Endothelial cell of umbilical vein (primary cell): Measurements from ENCODE around the gene SHISA8. TPM values are rescaled to one million over a fixed set of nuclear protein-coding genes. Genes with fewer than 3 reads are reported as not detected.

Source experiments
- BruUV-seq: library from RNA; stranded (reverse); fragments of 400-500 nt; replicated peaks from 2 replicates; lab custom pipeline; 2021; lab: Mats Ljungman, UMichigan
- CTCF ChIA-PET: fragments of 300-600, 350-600 bp; sonication (Branson Sonifier 250); formaldehyde crosslinking; loops from one replicate; lab custom pipeline; 2021; ENCODE audit warnings: antibody characterized with exemption, inconsistent platforms; lab: Charles Lee
- POLR2A ChIA-PET: fragments of 300-600, 350-600 bp; sonication (Branson Sonifier 250); formaldehyde crosslinking; loops from one replicate; lab custom pipeline; 2021; ENCODE audit warnings: antibody characterized with exemption, inconsistent platforms; lab: Charles Lee
- DNase-seq: peaks from one replicate; pipeline ENCODE4 v3.0.0-alpha.2; 2011; ENCODE audit warnings: low read depth, low spot score
- FAIRE-seq: peaks from 2 replicates; lab custom pipeline; 2011; peaks lifted over from hg19 to GRCh38; lab: Jason Lieb, UNC
- H2AFZ ChIP-seq: 2 replicates; pipeline ENCODE4 v1.6.0; 2012; ENCODE audit warnings: low read depth, low read length, control low read depth, inconsistent platforms
- H3K27ac ChIP-seq: 2 replicates; pipeline ENCODE4 v1.5.1; 2011; ENCODE audit warnings: low read depth, mild to moderate bottlenecking, control low read depth, low read length, moderate library complexity; ENCODE audit not compliant: insufficient read depth
- H3K27me3 ChIP-seq, 2 experiments: 2 replicates each; pipeline versions ENCODE4 v1.6.0 to v1.6.1; 2011; ENCODE audit warnings: low read length in 2 of 2, mixed read lengths in 1 of 2; ENCODE audit not compliant: control insufficient read depth in 2 of 2, insufficient read depth in 2 of 2
- H3K36me3 ChIP-seq, 2 experiments: 2 replicates in 1 of 2; 3 replicates in 1 of 2; pipeline ENCODE4 v1.5.1; 2011; ENCODE audit warnings: low read length in 2 of 2, mild to moderate bottlenecking in 1 of 2, moderate library complexity in 1 of 2; ENCODE audit not compliant: control insufficient read depth in 2 of 2, insufficient read depth in 2 of 2; ENCODE audit errors: extremely low read depth in 1 of 2
- H3K4me1 ChIP-seq: 3 replicates; pipeline ENCODE4 v1.5.1; 2011; ENCODE audit warnings: mild to moderate bottlenecking, low read length; ENCODE audit not compliant: control insufficient read depth, insufficient read depth; ENCODE audit errors: extremely low read depth
- H3K4me2 ChIP-seq: 2 replicates; pipeline ENCODE4 v1.6.1; 2011; ENCODE audit warnings: low read length, control low read depth, mixed read lengths; ENCODE audit not compliant: insufficient read depth
- H3K4me3 ChIP-seq, 3 experiments: fragments of 200-600 bp in 1 of 3; sonication (generic), shearing (Covaris generic) in 1 of 3; replicated peaks in 1 of 3; 2 replicates each; pipeline ENCODE4 v1.5.1; 2011 to 2016; ENCODE audit warnings: control low read depth in 3 of 3, low read length in 3 of 3, mild to moderate bottlenecking in 2 of 3, inconsistent platforms in 1 of 3, low read depth in 1 of 3, moderate library complexity in 1 of 3; ENCODE audit not compliant: insufficient read depth in 1 of 3
- H3K79me2 ChIP-seq: 2 replicates; pipeline ENCODE4 v1.6.0; 2012; ENCODE audit warnings: low read length, inconsistent platforms; ENCODE audit not compliant: control insufficient read depth, insufficient read depth
- H3K9ac ChIP-seq: replicated peaks from 2 replicates; pipeline ENCODE3; 2011; ENCODE audit warnings: low read length, control low read depth; ENCODE audit not compliant: insufficient read depth; ENCODE audit errors: extremely low read depth
- H3K9me1 ChIP-seq: replicated peaks from 3 replicates; pipeline ENCODE4 v1.6.0; 2011; ENCODE audit warnings: mild to moderate bottlenecking, low read length; ENCODE audit not compliant: control insufficient read depth, insufficient read depth; ENCODE audit errors: extremely low read depth
- H3K9me3 ChIP-seq: replicated peaks from 2 replicates; pipeline ENCODE4 v1.5.1; 2012; ENCODE audit warnings: low read length, inconsistent platforms; ENCODE audit not compliant: control insufficient read depth, insufficient read depth
- H4K20me1 ChIP-seq: replicated peaks from 2 replicates; pipeline ENCODE3; 2011; ENCODE audit warnings: mild to moderate bottlenecking, low read length; ENCODE audit not compliant: control insufficient read depth, insufficient read depth; ENCODE audit errors: extremely low read depth
- EZH2 ChIP-seq: IDR thresholded peaks from 2 replicates; pipeline ENCODE4 v1.6.1; 2012; ENCODE audit warnings: borderline replicate concordance, low read depth, mild to moderate bottlenecking, moderate library complexity, low read length, inconsistent platforms; ENCODE audit not compliant: severe bottlenecking
- FOS ChIP-seq: IDR thresholded peaks from 2 replicates; pipeline ENCODE4 v1.6.1; 2011; ENCODE audit warnings: mild to moderate bottlenecking, low read length, moderate library complexity, borderline replicate concordance; ENCODE audit not compliant: insufficient read depth
- GATA2 ChIP-seq: IDR thresholded peaks from 2 replicates; pipeline ENCODE4 v1.7.0; 2011; ENCODE audit warnings: low read depth, mild to moderate bottlenecking, moderate library complexity, mixed read lengths, low read length; ENCODE audit not compliant: insufficient read length, insufficient read depth
- JUN ChIP-seq: IDR thresholded peaks from 2 replicates; pipeline ENCODE4 v1.6.1; 2011; ENCODE audit warnings: borderline replicate concordance, low read depth; ENCODE audit not compliant: insufficient read length, insufficient read depth
- MYC ChIP-seq: IDR thresholded peaks from one replicate; pipeline ENCODE4 v1.6.1; 2011; ENCODE audit warnings: mild to moderate bottlenecking, low read depth, low read length
- POLR2A ChIP-seq: IDR thresholded peaks from 2 replicates; pipeline ENCODE4 v1.6.1; 2012; ENCODE audit warnings: low read depth, mild to moderate bottlenecking, control low read depth, low read length
- POLR2AphosphoS5 ChIP-seq: IDR thresholded peaks from 2 replicates; pipeline ENCODE4 v1.6.1; 2012; ENCODE audit warnings: low read depth, mild to moderate bottlenecking, control low read depth, low read length, moderate library complexity; ENCODE audit not compliant: insufficient read depth
- dilution Hi-C: fragments of 300-500 bp; cut with MboI; formaldehyde crosslinking; loops from one replicate; pipeline ENCODE4 v1.15.0; 2019; ENCODE audit warnings: low sequenced_read_pairs; ENCODE audit not compliant: extremely low pct_ligation_motif_present
- intact Hi-C: fragments of 100-400 bp; cut with micrococcal nuclease; formaldehyde crosslinking; loops from one replicate; pipeline ENCODE4 v1.10.0; 2022
- polyA plus RNA-seq, 4 experiments: library from polyadenylated mRNA; depleted of rRNA in 3 of 4; stranded (reverse) in 3 of 4; unstranded in 1 of 4; fragments of >200 nt; gene quantifications; 2 replicates each; pipeline versions ENCODE4 v1.2.1 to v1.2.3, GENCODE V29; 2011 to 2012; ENCODE audit warnings: missing spikeins in 1 of 4
- total RNA-seq: library from RNA; stranded (reverse); gene quantifications from 2 replicates; pipeline ENCODE4 v1.2.3, GENCODE V29; 2021
- TF ChIP-seq, protein P1 (sequence below): IDR thresholded peaks from 2 replicates; pipeline ENCODE4 v1.6.1; 2011; ENCODE audit not compliant: insufficient read depth, insufficient read length
- TF ChIP-seq, protein P2 (sequence below), 2 donors: IDR thresholded peaks; 1 replicate in 1 of 2; 2 replicates in 1 of 2; pipeline ENCODE4 v1.5.1; 2011; ENCODE audit warnings: low read length in 2 of 2, mild to moderate bottlenecking in 2 of 2, moderate library complexity in 2 of 2, control low read depth in 1 of 2, inconsistent platforms in 1 of 2, low read depth in 1 of 2; ENCODE audit not compliant: insufficient read depth in 1 of 2; ENCODE audit errors: extremely low read depth in 1 of 2

SHISA8 gene
- total and polyA plus RNA-seq, 2 donors (not counting 3 experiments of a cell fraction or from before 2014, with no cell fraction given): not detected

DNA sequence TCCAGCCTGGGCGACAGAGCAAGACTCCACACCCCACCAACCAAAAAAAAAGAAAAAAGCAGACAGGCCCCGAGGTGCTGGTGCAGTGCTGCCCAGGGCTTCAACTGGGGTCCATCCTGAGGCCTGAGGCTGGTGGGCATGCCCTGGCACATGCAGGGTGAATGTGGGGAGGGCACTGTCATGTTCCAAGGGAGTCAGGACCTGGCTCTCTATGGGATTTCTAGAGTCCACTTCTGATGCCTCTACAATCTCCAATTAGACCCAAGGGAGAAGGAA, 22.0 kb upstream of the SHISA8 start:
- no peaks in the 10 kb centered on the region for H3K9me3 ChIP-seq
- no peaks in the 10 kb centered on the region for H3K4me1 ChIP-seq
- no peak overlapping the region for H3K27ac ChIP-seq
- POLR2A ChIA-PET: no interaction called here
- peaks cover 0 to 2% of the 10 kb centered on the region in 2 experiments for H3K36me3 ChIP-seq
- H3K9me1 ChIP-seq: no peaks in the 10 kb centered on the region
- intact Hi-C loops (no loop called here), dilution Hi-C loops (no loop called here)
- no peak for DNase-seq
- H3K4me3 ChIP-seq: no peak overlapping the region
- no peak overlapping the region for H2AFZ ChIP-seq
- no peak overlapping the region for H3K9ac ChIP-seq
- H4K20me1 ChIP-seq: no peaks in the 10 kb centered on the region
- no peak for FAIRE-seq
- H3K79me2 ChIP-seq: no peaks in the 10 kb centered on the region
- CTCF ChIA-PET: interaction anchor here (1.4 to 2.1 kb wide), 2 partner anchors 11 to 190 kb away, joined by 4 to 10 read pairs; no protein-coding TSS in a partner anchor
- TF ChIP-seq EZH2: no peak
- no peak for TF ChIP-seq POLR2A
- no peak for TF ChIP-seq JUN
- TF ChIP-seq, protein P1, sequence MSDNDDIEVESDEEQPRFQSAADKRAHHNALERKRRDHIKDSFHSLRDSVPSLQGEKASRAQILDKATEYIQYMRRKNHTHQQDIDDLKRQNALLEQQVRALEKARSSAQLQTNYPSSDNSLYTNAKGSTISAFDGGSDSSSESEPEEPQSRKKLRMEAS: no peak
- no peak for TF ChIP-seq GATA2
- no peak for TF ChIP-seq MYC
- no peak for TF ChIP-seq POLR2AphosphoS5
- no peak for TF ChIP-seq FOS
- TF ChIP-seq, protein P2, sequence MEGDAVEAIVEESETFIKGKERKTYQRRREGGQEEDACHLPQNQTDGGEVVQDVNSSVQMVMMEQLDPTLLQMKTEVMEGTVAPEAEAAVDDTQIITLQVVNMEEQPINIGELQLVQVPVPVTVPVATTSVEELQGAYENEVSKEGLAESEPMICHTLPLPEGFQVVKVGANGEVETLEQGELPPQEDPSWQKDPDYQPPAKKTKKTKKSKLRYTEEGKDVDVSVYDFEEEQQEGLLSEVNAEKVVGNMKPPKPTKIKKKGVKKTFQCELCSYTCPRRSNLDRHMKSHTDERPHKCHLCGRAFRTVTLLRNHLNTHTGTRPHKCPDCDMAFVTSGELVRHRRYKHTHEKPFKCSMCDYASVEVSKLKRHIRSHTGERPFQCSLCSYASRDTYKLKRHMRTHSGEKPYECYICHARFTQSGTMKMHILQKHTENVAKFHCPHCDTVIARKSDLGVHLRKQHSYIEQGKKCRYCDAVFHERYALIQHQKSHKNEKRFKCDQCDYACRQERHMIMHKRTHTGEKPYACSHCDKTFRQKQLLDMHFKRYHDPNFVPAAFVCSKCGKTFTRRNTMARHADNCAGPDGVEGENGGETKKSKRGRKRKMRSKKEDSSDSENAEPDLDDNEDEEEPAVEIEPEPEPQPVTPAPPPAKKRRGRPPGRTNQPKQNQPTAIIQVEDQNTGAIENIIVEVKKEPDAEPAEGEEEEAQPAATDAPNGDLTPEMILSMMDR (IDR thresholded peaks at IDR 0.05; ENCODE audit: extremely low read depth in 1 of 2, insufficient read depth in 1 of 2, low read depth in 1 of 2, low read length in 2 of 2): no peak
- no peaks in the 10 kb centered on the region for H3K27me3 ChIP-seq
- BruUV-seq: no TSS peak
- no peak overlapping the region for H3K4me2 ChIP-seq
